MCF 10A (cell line): ENCODE data around the gene MITF. TPM values are rescaled to one million over a fixed set of nuclear protein-coding genes. Genes with fewer than 3 reads are reported as not detected.

Experiments used
- BruUV-seq: library from RNA; stranded (reverse); fragments of 400-500 nt; replicated peaks from 2 replicates; lab custom pipeline; 2021; lab: Mats Ljungman, UMichigan
- CTCF ChIA-PET: fragments of 300-600 bp; sonication (Branson Sonifier 250); formaldehyde crosslinking; extraction: SDS; loops from one replicate; lab custom pipeline; 2021; ENCODE audit warnings: antibody characterized with exemption, inconsistent platforms; lab: Yijun Ruan, JAX
- POLR2A ChIA-PET: fragments of 300-600, 350-650 bp; sonication (Branson Sonifier 250); formaldehyde crosslinking; extraction: SDS; loops from one replicate; lab custom pipeline; 2020; ENCODE audit warnings: antibody characterized with exemption, inconsistent platforms; lab: Yijun Ruan, JAX
- DNase-seq: peaks from one replicate; pipeline ENCODE4 v3.0.0-alpha.2; 2018; ENCODE audit not compliant: unreplicated experiment
- H3K27ac Mint-ChIP-seq: one replicate; pipeline ENCODE4 v1.8.0; 2022; ENCODE audit warnings: mild to moderate bottlenecking, low read depth, mixed read lengths; ENCODE audit not compliant: unreplicated experiment
- H3K27me3 Mint-ChIP-seq: one replicate; pipeline ENCODE4 v1.8.0; 2022; ENCODE audit warnings: mixed read lengths; ENCODE audit not compliant: insufficient read depth, unreplicated experiment
- H3K36me3 Mint-ChIP-seq: one replicate; pipeline ENCODE4 v1.8.0; 2022; ENCODE audit warnings: mild to moderate bottlenecking, moderate library complexity, mixed read lengths; ENCODE audit not compliant: insufficient read depth, unreplicated experiment
- H3K4me1 Mint-ChIP-seq: one replicate; pipeline ENCODE4 v1.8.0; 2022; ENCODE audit warnings: mixed read lengths; ENCODE audit not compliant: insufficient read depth, unreplicated experiment
- H3K4me3 Mint-ChIP-seq: one replicate; pipeline ENCODE4 v1.8.0; 2022; ENCODE audit warnings: mild to moderate bottlenecking, moderate library complexity, mixed read lengths; ENCODE audit not compliant: unreplicated experiment
- H3K9me3 Mint-ChIP-seq: one replicate; pipeline ENCODE4 v1.8.0; 2022; ENCODE audit warnings: mixed read lengths; ENCODE audit not compliant: unreplicated experiment
- intact Hi-C: fragments of 100-400 bp; cut with micrococcal nuclease; formaldehyde crosslinking; loops from 2 replicates; pipeline ENCODE4 v1.14.1; 2022
- total RNA-seq: library from RNA; stranded (reverse); gene quantifications from 2 replicates; pipeline ENCODE4 v1.2.3, GENCODE V29; 2022
- TF ChIP-seq, protein P1 (sequence below): fragments of 200-600 bp; IDR thresholded peaks from one replicate; pipeline ENCODE4 v1.8.0; 2022; ENCODE audit warnings: antibody characterized with exemption, mild to moderate bottlenecking; ENCODE audit not compliant: unreplicated experiment

Gene MITF
- total RNA-seq, 1 experiment from 2014 or later = 16.1 TPM

DNA sequence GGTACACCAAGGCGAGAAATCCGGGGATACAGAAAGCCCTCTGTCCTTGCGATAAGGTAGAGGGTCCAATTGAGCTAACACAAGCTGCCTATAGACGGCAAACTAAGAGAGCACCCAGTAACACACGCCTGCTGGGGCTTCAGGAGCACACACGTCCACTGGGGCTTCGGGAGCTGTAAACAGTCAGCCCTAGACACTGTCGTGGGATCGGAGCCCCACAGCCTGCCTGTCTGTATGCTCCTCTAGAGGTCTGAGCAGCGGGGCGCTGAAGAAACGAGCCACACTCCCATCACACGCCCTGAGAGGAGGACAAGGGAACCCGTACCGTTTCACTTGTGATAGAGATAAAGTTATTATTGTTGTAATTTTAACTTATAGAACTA, 260.8 kb downstream of the MITF start:
- CTCF ChIA-PET = interaction anchor here (0.7 kb wide), 1 partner anchor 8 kb away, joined by 3 read pairs; no protein-coding TSS in a partner anchor
- no peak overlapping the region for H3K4me3 Mint-ChIP-seq
- no TSS peak for BruUV-seq

DNA sequence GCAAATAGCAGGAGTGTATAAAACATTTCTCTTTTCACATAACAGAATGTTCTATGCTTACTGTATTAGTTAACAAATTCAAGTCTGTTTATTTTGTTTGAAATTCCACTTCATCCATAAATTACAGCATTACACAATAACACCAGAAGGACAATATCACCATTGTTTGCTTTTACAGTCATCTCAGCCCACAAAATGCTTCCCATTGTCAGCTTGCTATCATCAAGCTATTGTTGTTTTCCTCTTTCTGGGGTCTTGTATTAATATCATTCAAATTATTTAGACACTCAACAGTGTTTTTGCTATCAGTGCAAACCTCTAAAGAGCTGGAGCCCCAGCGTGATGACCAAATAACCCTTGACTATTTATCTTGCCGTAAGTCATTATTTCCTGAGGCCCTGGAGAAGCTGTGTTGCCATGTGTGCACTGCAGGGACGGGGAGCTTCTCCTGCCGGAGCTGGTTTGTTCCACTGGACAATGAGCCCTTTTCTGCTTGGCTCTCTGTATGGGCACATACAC, 261.4 kb downstream of the MITF start:
- POLR2A ChIA-PET = no interaction called here
- peaks cover 13% of the 10 kb centered on the region for H3K4me1 Mint-ChIP-seq
- intact Hi-C loops = no loop called here
- peaks cover 7% of the 10 kb centered on the region for H3K9me3 Mint-ChIP-seq
- no peaks in the 10 kb centered on the region for H3K36me3 Mint-ChIP-seq
- H3K4me3 Mint-ChIP-seq = no peak overlapping the region
- no TSS peak for BruUV-seq
- H3K27ac Mint-ChIP-seq = no peak overlapping the region
- peaks cover 40% of the 10 kb centered on the region for H3K27me3 Mint-ChIP-seq
- CTCF ChIA-PET = interaction anchor here (0.7 kb wide), 1 partner anchor 9 kb away, joined by 3 read pairs; no protein-coding TSS in a partner anchor
- peak; percentile 4 for DNase-seq
- TF ChIP-seq, protein P1, sequence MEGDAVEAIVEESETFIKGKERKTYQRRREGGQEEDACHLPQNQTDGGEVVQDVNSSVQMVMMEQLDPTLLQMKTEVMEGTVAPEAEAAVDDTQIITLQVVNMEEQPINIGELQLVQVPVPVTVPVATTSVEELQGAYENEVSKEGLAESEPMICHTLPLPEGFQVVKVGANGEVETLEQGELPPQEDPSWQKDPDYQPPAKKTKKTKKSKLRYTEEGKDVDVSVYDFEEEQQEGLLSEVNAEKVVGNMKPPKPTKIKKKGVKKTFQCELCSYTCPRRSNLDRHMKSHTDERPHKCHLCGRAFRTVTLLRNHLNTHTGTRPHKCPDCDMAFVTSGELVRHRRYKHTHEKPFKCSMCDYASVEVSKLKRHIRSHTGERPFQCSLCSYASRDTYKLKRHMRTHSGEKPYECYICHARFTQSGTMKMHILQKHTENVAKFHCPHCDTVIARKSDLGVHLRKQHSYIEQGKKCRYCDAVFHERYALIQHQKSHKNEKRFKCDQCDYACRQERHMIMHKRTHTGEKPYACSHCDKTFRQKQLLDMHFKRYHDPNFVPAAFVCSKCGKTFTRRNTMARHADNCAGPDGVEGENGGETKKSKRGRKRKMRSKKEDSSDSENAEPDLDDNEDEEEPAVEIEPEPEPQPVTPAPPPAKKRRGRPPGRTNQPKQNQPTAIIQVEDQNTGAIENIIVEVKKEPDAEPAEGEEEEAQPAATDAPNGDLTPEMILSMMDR = no peak

More for the DNA sequence above, 260.8 kb downstream of the MITF start:
- DNase-seq = no peak
- TF ChIP-seq, protein P1 = no peak
- Mint-ChIP-seq H3K9me3 (peaks cover 7% of the 10 kb centered on the region), H3K4me1 (peaks cover 13% of the 10 kb centered on the region), H3K27me3 (peaks cover 46% of the 10 kb centered on the region), H3K27ac (no peak overlapping the region), H3K36me3 (no peaks in the 10 kb centered on the region)
- intact Hi-C loops = no loop called here
- POLR2A ChIA-PET = no interaction called here

DNA sequence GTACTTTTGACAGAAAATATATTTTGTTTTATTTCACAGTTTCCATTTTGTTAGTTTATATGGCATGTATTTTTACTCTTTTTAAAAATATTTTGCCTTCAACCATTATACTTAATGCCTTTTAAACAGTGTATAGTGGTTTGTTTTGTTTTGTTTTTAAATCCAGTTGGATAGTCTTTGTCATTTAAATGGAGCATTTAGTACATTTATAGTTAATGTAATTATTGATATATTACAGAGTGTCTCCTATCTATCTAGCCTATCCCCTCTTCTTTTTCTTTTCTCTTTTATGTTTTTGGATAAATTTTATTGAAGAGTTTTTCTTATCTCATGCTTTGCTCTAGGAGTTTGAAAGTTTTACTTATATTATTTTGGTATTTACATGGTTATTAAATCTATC, 263.9 kb downstream of the MITF start:
- H3K36me3 Mint-ChIP-seq = no peaks in the 10 kb centered on the region
- peaks cover 7% of the 10 kb centered on the region for H3K9me3 Mint-ChIP-seq
- CTCF ChIA-PET = no interaction called here
- H3K4me1 Mint-ChIP-seq = peaks cover 13% of the 10 kb centered on the region
- no peak overlapping the region for H3K4me3 Mint-ChIP-seq
- TF ChIP-seq, protein P1 = no peak
- DNase-seq = no peak
- no TSS peak for BruUV-seq
- intact Hi-C loops = no loop called here
- no peak overlapping the region for H3K27ac Mint-ChIP-seq
- peaks cover 29% of the 10 kb centered on the region for H3K27me3 Mint-ChIP-seq
- POLR2A ChIA-PET = no interaction called here

DNA sequence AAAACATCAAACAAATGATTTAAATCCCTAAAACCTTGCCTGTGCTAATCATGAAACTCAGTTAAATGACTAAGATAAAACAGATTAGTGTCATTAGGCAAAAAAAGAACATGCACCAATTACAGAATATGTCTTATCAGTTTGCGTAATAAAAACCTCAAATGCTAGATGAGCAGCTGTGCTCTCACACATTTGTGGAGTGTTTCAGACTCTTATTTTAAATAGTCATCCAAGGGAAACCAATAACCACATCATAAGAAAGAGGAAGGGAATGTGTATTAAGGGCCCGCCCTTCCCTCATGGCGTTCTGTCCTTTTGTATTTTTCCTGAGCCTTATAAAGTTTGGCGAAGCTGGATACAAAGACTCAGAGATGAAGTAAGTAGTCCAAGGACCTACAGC, 266.8 kb downstream of the MITF start:
- TF ChIP-seq, protein P1 = no peak
- intact Hi-C loops = no loop called here
- Mint-ChIP-seq H3K4me3 (no peak overlapping the region), H3K36me3 (no peaks in the 10 kb centered on the region), H3K27ac (no peak overlapping the region), H3K27me3 (peaks cover 21% of the 10 kb centered on the region), H3K4me1 (no peaks in the 10 kb centered on the region), H3K9me3 (no peaks in the 10 kb centered on the region)
- CTCF ChIA-PET = no interaction called here
- POLR2A ChIA-PET = interaction anchor here (0.6 kb wide), 1 partner anchor 22 kb away, joined by 4 read pairs; no protein-coding TSS in a partner anchor
- DNase-seq = no peak
- BruUV-seq = no TSS peak
